DLD1 (cell line): ENCODE measurements around the gene NADK.

Source experiments
- in situ Hi-C: cut with HindIII; loops from 2 replicates; pipeline ENCODE4 v1.10.0; 2017; ENCODE audit warnings: low sequenced_read_pairs

NADK gene

DNA sequence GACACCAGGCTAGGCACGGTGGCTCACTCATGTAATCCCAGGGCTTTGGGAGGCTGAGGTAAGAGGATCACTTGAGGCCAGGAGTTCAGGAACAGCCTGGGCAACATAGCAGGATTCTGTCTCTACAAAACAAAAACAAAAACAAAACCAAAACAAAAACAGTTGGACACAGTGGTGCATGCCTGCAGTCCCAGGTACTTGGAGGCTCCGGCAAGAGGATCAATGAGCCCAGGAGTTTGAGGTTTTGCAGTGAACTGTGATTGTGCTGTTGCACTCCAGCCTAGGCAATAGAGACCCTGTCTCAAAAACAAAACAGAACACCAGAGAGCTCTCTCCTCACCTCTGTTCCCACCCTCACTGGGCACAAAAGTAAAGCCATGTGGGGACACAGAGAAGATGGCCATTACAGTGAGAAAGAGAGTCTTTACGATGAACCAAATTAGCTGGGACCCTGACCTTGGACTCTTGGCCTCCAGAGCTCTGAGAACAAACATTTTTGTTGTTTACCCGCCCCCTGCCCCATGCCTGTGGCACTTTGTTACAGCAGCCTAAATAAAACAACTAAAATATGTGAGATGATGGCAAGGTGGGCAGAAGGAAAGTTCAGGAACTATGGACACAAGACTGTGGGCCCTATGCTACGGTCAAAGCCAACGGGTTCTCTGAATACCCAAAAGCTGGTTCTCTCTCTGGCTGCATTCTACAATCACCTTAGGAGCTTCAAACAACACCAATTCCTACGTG, 9.8 kb downstream of the NADK start:
- in situ Hi-C loops: no loop called here

DNA sequence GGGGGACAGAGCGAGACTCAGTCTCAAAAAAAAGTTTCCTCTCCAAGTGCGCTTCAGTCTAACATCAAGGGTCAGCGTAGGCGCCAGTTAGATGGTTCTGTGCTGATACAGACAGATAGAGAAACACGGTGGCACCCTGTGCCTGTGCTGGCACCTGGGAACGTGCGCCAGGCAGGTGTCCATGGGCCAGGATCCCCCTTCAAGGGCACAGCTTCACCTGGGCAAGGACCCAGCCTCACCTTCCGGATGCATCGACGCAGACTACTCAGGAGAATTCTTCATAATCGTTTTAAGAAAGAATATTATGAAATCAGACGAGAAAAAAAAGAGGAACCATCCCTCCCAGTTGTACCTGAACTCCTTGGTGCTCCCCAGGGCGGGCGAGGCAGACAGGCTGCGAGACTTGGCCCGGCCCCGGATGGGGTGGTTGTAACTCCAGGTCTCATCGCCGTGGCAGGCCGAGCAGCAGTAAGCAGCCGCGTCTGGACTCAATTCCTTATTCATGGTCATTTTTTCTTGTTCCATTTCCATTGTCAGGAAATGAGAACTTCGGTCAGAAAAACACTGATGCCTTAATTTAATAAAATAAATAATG, 13.3 kb downstream of the NADK start:
- in situ Hi-C loops: no loop called here

DNA sequence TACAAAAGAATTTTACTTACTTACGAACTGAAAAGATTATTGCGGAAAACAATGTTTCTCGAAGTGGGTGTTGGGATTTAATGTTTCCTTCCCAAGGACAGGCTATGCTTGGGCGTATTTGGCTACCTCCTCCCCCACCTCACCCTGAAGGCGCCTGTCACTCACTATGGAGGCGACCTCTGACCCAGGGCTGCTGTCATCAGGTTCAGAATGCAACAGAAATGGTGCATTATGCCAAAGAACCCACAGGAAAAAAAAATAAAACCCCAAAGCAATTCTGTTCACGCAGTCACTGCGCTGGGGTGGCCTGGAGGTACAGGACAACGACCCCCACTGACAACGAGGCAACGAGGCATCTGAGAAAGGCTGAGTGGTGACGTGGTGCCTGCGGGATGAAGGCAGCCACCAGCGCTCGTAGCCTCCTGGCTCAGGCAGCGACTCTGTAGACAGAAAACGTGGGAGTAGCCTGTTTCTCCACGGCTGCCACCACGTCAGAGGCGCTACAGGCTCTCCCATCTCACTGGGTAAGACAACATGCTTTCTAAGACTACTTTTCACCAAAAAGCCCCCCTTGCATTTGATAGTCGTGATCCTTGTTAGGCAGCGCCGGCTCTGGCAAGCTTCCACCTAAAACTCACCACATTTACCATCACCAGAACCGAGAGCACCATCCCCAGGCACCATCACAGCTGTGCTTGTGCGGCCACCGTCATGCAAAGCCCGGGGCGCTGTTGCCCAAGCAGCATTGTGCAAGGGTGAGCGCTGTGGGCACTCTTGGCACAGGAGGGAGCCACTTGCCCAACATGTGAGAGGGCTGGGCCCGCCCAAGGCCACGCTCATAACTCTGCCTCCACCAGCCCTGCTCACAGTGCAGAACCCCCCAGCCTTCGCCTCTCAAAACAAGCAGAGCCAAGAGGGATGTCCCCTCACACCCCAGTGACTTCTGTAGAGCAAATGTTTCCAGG, 14.3 kb downstream of the NADK start:
- in situ Hi-C loops: no loop called here

GRCh38 chr1:1761504-1762376, 16.5 kb downstream of the NADK start:
- in situ Hi-C loops: no loop called here

- in situ Hi-C loops: no loop called here
Observed at GRCh38 chr1:1760715-1761114, 17.6 kb downstream of the NADK start.

GRCh38 chr1:1760345-1760650, 18.0 kb downstream of the NADK start:
- in situ Hi-C loops: no loop called here

DNA sequence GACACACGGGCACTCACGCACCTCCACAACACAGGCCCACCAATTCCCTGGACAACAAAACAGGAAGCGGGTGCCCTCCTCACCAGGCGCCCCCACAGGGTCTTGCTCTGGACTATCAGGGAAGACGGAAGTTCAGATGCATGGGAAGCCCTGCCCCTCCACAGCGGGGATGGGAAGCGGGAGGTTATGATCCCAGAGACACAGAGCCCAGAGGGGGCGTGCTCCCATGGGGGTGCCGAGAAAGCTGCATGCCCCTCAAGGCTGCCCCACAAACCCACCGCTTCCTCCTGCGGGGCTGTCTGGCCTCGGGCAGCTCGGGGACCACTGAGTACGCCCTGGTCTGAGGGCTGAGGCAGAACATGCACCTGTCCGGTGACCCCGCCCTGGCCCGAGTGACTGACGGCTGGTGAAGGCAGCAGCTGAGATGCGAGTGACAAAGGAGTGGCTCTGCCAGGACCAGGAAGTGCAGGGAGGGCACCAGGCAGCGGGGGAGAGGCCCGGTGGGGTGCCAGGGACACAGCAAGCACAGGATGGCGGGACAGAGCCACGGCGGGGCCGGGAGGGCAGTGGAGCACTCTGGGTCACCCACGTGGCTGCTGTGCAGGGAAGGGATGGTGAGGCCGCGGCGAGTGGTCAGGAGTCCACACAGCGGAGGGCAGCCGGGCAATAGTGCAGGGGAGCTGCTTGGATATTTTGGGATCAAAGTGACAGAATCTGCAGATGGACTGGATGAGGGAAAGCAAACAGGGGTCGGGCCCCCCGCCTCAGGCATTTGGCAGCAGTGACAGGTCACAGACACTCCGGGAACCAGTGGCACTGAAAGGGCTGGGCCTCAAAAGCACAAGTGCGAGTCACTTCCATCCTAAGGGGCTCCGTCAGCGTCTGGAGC, 18.6 kb downstream of the NADK start:
- in situ Hi-C loops: no loop called here

DNA sequence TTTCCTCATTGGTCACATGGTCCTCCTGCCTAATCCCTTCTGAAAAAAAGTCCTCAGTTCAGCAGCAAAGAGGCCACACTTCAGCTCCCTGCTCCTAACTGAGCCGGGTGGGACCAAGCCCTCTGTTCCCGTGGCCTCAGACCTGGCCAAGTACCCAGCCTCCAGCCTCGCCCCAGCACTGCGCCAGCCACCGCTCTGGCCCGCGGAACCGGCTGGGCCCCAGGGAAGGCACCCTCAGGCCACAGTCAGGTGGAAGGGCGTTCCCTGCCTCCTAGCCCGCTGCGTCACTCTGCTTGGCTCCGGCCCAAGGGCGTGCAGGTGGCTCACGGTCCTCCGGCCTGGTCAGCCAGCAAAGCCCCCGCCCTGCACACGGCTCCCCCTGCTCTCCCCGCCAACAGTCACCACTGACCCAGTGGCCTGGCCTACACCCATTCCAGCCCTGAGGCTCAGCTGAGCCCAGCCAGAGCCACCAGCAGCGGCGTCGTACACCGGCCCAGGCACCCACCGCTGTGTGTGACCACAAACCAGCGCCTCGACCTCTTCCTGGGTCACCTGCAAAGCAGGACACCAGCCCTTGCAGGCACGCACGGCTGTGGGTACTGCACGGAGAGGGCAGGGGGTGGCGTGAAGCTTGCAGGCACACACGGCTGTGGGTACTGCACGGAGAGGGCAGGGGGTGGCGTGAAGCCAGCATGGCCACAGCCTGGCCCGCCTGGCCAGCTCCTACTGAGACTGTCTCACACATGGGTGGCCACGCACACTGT, 19.4 kb downstream of the NADK start:
- in situ Hi-C loops: no loop called here

DNA sequence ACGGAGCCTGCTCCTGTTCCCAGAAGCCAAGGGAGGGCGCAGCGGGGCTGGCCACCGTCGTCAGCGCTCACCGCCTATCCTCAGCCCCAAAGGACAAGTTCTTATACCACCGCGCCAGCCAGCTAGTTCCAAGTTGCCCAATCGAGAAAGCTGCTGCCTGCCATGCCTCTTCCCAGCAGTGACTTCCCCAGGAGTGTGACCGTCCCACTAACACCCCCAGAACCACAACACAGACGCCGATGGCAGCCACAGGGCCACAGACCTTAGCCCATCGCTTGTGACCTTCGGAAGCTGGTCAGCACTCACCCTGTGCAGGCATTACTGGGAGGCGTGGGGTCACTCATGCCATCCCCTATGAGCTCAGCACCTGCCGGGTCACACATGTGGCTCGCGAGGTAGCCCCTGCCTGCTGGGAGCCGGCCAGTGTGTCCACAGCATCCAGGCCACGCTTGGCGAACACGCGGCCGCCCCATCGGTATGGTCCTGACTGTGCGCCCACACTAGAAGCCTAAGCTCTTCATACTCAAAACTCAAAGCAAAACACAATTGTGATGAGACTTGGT, 20.1 kb downstream of the NADK start:
- in situ Hi-C loops: no loop called here

DNA sequence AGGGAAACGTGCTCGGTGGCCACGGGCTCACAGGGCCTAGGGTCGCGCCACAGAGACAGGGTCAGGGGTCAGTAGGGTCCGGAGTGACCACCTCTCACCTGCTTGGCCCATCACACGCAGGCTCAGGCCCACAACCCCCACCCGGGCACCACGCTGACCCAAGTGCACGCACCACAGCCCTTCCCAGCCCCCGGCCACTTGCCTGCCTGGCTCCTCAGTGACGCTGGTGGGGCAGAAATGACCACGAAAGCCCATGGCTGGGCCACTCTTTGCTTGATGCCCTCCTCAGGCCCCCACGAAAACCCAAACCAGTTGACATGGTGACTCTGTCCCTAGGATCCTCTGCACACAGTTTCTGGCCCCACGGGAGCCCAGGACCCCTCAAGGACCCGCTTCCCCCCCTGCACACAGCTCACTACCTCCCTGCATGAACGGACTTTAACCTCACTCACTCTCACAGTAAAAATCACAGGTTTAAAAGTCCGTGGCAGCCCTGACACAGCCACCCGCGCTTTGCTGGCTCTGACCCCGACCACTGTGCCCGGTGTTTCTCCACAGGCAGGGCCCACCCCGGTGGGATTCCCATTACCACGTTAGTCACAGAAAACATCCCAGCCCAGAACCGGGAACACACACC, 20.7 kb downstream of the NADK start:
- in situ Hi-C loops: no loop called here

DNA sequence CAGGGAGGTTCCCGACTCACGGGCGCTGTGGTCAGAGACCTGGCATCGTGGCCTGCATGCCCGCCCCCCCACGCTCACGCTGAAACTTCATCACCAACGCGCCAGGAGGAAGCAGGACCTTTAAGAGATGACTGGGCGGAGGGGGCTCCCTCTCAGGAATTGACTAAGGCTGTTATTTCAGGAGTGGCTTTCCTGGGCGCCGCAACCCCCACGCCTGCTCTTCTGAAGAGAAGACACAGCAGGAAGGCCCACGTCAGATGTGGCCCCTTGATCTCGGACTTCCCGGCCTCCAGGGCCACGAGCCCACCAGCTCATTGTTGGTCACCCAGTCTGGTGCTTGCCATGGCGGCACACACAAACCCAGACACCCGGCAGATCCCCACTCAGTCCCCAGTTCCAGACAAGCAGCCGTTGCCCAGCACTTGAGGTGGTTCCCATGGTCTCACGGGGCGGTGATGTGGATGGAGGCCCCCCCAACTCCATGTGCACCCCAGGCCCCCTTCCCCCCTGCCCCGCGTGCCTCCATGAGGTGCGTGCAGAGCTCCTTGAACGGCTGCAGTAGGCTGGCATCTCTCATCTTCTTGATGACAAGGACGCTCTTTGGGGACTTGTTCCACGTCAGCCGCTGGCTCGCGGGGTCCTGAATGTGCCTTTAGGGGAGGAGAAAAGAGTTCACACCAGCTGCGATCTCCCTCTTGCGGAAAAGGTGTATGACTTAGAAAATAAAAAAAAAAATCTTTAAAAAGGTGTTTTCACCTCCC, 21.4 kb downstream of the NADK start:
- in situ Hi-C loops: no loop called here

- in situ Hi-C loops: no loop called here
Observed at GRCh38 chr1:1755852-1756251, 22.4 kb downstream of the NADK start.

DNA sequence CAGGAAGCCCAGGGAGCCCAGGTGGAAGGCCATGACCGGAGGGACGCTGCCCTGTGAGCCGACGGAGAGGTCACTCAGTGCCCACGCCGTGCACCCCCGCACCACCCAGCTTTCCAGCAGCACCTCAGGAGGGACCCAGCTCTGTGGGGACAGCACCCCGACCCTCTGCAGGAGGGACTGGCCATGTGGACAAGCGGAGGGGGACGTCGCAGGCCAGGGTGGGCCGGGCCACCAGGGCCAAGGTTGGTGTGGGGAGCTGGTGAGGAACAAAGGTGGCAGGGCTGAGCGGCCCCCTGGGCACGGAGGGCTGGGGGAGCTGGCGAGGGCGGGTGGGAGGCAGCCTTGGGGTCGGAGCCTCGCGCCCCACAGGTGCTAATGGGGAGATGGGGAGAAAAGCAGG, 22.8 kb downstream of the NADK start:
- in situ Hi-C loops: no loop called here

DNA sequence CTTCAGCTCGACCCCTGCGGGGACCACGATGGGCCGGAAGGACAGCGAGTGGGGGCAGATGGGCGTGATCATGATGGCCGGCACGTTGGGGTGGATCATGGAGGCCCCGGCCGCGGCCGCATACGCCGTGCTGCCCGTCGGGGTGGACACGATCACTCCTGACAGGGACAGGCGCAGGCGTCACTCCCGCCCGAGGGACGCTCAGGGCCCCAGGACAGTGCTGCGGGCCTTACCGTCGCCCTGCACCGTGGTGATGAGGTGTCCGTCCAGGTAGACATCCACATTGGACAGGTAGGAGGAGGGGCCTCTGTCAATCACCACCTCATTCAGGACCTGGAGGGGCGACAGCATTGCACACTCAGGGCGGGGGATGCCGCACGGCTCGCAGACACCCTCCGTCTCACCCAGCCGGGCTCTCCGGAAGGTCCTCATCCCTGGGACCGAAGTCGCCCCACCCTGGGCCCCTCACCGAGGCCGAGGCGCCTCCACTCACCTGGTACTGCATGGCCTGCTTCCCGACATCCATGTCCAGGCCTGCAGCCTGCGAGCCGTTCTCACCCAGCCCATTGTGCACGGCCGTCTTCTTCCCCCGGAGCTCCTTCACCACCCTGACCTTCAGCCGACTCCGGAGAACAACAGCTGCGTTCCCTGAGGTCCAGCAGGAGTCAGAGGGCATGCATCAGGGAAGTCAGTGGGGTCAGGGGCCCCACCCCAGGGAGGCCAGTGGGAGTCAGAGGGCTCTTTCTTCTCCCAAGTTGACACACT, 24.0 kb downstream of the NADK start:
- in situ Hi-C loops: no loop called here

DNA sequence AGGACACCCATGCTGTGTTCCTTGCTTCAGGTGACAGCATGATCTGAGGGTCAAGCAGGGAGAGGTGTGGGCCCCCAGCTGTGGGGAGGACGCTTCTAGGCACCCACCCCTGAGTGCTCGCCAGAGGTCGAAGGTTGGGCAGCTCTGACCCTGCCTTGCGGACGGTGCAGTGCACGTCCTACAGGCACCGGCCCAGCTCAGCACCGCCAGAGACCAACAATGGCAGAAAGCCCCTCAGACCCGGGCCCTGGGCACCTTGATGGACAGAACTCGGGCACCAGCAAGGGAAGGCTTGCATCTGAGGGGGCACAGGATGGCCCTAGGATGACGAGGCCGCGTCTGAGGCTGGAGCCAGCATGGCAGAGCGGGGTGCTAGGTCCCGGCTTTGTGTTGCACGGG, 24.7 kb downstream of the NADK start:
- in situ Hi-C loops: no loop called here

GRCh38 chr1:1752636-1753606, 25.3 kb downstream of the NADK start:
- in situ Hi-C loops: no loop called here
